Measurements from ENCODE around the gene SHH.

SHH gene

GRCh38 chr7:155811895-155812761 lies at the start of gene SHH:
SHH (minus strand) TSS chr7:155812463; CDS start chr7:155812122, 341 bp downstream.
- no peak for DNase-seq (ENCODE audit: low spot score)

- no peak for DNase-seq (ENCODE audit: low spot score)
Measured at GRCh38 chr7:155861480-155861868, 49.2 kb upstream of the SHH start.

- DNase-seq (ENCODE audit: low spot score), result no peak
Measured at GRCh38 chr7:155860840-155861479, 48.7 kb upstream of the SHH start.

- no peak for DNase-seq (ENCODE audit: low spot score)
Measured at GRCh38 chr7:155860461-155860839, 48.2 kb upstream of the SHH start.

- no peak for DNase-seq (ENCODE audit: low spot score)
Measured at GRCh38 chr7:155858521-155859061, 46.3 kb upstream of the SHH start.

- DNase-seq (ENCODE audit: low spot score), result no peak
Measured at GRCh38 chr7:155857141-155857540, 44.9 kb upstream of the SHH start.

- DNase-seq (ENCODE audit: low spot score), result no peak
Measured at GRCh38 chr7:155856656-155857055, 44.4 kb upstream of the SHH start.

GRCh38 chr7:155852426-155853301 lies 40.4 kb upstream of the SHH start:
- no peak for DNase-seq (ENCODE audit: low spot score)

- DNase-seq (ENCODE audit: low spot score), result no peak
Measured at GRCh38 chr7:155851892-155852291, 39.6 kb upstream of the SHH start.

GRCh38 chr7:155850766-155851678 lies 38.8 kb upstream of the SHH start:
- DNase-seq (ENCODE audit: low spot score), result no peak

GRCh38 chr7:155850001-155850436 lies 37.8 kb upstream of the SHH start:
- no peak for DNase-seq (ENCODE audit: low spot score)

- DNase-seq (ENCODE audit: low spot score), result no peak
Measured at GRCh38 chr7:155848691-155849669, 36.7 kb upstream of the SHH start.

- no peak for DNase-seq (ENCODE audit: low spot score)
Measured at GRCh38 chr7:155847821-155848435, 35.7 kb upstream of the SHH start.

GRCh38 chr7:155846936-155847335 lies 34.7 kb upstream of the SHH start:
- no peak for DNase-seq (ENCODE audit: low spot score)

GRCh38 chr7:155846156-155846555 lies 33.9 kb upstream of the SHH start:
- DNase-seq (ENCODE audit: low spot score), result no peak

GRCh38 chr7:155845226-155845625 lies 33.0 kb upstream of the SHH start:
- DNase-seq (ENCODE audit: low spot score), result no peak

GRCh38 chr7:155844526-155844925 lies 32.3 kb upstream of the SHH start:
- DNase-seq (ENCODE audit: low spot score), result no peak

GRCh38 chr7:155844019-155844453 lies 31.8 kb upstream of the SHH start:
- DNase-seq (ENCODE audit: low spot score), result no peak

- no peak for DNase-seq (ENCODE audit: low spot score)
Measured at GRCh38 chr7:155843426-155844018, 31.3 kb upstream of the SHH start.

All from iPS-NIHi11 (cell line).